GM12891 (cell line): ENCODE measurements around the gene NT5DC1.

ENCODE experiments used
- POLR2A ChIP-seq: IDR thresholded peaks from 2 replicates; pipeline ENCODE4 v1.6.1; 2011; ENCODE audit warnings: low read depth, low read length, control low read depth
- POLR2AphosphoS5 ChIP-seq: IDR thresholded peaks from 2 replicates; pipeline ENCODE4 v1.6.1; 2011; ENCODE audit warnings: low read depth, low read length, control low read depth

DNA sequence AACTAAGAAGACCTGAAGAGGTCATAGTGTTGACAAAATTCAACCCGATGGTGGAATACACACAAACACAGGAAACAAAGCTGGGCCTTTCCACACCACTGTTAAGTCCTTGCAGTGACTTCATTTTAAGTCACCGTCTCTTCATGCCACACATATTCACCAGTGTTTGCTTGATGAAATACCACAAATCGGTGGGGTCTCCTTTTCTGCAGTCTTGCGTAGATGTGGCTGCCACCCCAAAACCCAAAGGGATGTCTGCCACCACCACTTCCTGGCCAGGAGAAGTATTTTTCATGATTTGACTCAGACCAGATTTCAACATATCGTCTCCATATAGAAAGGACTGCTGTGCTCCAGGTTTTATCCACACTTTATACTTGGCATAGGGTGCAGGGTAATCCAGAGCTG is 36.3 kb downstream of the NT5DC1 start:
- no peak for TF ChIP-seq POLR2A
- TF ChIP-seq POLR2AphosphoS5: no peak
